NCI-H748 (cell line): ENCODE measurements around the gene MAMDC2.

Source experiments
- DNase-seq: peaks from one replicate; lab custom pipeline; 2025; ENCODE audit not compliant: unreplicated experiment; lab: John Stamatoyannopoulos, UW

Gene MAMDC2, protein sequence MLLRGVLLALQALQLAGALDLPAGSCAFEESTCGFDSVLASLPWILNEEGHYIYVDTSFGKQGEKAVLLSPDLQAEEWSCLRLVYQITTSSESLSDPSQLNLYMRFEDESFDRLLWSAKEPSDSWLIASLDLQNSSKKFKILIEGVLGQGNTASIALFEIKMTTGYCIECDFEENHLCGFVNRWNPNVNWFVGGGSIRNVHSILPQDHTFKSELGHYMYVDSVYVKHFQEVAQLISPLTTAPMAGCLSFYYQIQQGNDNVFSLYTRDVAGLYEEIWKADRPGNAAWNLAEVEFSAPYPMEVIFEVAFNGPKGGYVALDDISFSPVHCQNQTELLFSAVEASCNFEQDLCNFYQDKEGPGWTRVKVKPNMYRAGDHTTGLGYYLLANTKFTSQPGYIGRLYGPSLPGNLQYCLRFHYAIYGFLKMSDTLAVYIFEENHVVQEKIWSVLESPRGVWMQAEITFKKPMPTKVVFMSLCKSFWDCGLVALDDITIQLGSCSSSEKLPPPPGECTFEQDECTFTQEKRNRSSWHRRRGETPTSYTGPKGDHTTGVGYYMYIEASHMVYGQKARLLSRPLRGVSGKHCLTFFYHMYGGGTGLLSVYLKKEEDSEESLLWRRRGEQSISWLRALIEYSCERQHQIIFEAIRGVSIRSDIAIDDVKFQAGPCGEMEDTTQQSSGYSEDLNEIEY

DNA sequence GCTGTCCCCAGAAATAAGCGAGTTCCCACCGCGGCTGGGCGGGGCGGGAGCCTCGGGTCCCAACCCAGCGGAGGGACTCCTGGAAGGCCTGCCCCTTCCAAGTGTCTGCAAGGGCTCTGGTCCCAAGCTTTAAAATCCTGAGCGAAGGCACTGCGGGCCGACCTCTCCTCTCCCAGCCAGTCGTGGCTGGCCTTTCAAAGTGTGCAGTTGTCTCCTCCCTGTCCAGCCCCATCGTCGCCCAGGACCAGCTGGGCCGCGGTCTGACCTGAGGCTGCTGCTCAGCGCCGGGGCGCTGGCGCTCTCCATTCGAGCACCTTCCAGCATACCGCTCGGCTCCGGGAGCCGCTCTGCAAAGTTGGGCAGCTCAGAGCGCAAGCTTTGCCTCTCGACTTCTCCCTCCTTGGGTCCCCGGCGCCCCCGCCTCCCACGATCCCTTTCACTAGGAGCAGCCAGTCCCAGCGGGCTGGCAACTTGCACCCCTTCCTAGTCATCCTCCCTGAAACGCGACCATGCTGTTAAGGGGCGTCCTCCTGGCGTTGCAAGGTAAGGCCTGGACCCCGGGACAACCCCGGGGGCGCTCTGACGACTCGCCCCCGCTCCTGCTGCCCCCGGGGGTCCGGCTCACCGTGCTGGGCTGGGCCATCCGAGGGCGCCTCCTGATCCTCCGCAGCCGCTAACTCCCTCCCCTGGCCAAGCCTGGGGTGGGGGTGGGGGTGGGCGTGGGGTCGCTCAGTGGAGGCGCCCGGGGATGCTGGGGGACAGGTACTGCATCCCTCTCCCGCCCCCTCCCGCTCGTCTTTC lies at the start of gene MAMDC2:
MAMDC2 (plus strand) TSS at position 160 of the 801 bp plus-strand sequence; CDS start at position 510, 350 bp downstream.
- no peak for DNase-seq

DNA sequence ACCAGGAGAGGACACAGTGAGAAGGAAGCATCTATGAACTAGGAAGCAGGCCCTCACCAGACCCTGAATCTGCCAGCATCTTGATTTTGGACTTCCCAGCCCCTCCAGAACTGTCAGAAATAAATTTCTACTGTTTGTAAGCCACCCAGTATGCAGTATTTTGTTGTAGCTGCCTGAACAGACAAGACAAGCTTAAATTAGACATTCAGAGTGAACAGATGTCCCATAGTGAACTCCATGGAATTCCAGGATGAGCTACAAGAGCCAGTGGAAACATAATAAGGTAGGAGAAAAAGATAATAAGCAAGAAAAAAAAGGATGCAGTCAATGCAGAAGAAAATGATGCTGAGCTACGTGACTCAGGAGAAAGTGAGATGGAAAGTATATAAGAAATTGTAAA lies 47.8 kb upstream of the MAMDC2 start:
- no peak for DNase-seq

DNA sequence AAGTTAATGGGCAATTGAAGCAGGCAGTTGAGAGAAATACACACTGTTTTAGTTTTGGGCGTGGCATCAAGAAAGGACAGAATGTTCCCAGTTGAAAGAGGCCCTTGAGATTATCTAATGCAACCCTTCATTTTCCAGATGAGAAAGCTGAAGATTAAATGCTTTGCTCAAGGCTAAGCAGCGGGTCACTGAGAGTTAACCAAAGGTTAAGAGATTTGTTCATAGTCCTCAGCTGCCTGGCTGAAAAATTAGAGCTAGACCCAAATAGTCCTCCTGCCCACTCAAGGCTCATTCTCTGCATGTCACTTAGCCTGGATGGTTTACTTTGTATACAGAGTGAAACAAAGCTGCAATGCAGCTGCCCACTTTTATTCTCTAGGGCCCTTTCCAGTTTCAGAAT lies 46.7 kb upstream of the MAMDC2 start:
- DNase-seq = peak; percentile 82

DNA sequence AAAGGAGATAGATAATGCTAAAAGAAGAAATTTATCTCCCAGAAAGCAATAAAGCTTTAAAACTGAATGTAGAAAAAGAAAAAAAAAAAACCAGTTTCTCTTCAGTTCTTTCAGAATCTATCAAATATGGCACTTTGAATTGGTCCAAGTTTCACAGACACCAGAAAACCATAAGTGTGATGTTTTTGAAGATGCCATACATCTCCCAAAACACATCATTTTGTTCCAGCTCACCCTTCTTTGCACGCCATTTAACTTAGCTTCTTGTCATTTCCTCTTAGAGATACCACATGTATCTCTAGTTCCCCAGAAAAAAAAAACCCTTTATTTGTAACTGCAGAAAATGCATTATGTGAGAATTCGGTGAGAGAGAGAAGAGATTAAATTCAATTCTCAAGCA lies 46.1 kb upstream of the MAMDC2 start:
- no peak for DNase-seq

DNA sequence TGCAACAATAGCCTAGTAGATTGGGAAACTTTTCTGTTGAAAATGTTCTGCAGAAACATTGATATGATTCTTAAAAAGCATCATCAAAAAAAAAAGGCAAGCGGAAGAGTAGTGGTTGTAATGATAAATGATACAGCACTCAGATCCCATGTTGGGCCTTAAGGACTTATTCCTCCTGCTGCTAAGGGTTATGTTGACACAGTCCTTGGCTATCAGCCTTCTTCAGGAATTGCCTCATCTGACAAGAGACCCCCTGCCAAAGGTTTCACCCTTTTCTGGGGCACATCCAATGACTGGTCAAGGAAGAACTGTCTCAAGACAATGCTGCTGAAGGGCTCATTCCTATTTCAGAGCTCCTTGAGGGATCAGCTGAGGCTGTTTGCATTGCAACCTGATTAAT lies 44.3 kb upstream of the MAMDC2 start:
- DNase-seq = no peak

DNA sequence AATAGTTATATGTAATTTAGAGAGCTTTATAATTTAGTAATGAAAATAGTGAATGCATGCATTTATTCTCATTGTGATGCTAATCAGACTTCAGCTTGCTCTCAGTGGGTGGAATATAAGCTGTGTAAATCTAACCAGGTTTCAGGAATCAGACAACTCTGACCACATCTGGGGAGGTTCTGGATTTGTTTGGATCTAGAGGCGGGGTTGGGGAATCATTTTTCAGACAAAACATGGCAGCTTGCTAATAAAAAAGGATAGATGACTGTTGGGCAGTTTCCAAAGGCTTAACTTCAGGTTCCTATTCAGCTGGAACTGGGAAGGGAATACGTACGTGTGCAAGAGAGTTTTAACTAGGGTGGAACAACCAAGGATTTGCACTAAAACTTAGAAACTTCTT lies 43.2 kb upstream of the MAMDC2 start:
- DNase-seq = no peak

DNA sequence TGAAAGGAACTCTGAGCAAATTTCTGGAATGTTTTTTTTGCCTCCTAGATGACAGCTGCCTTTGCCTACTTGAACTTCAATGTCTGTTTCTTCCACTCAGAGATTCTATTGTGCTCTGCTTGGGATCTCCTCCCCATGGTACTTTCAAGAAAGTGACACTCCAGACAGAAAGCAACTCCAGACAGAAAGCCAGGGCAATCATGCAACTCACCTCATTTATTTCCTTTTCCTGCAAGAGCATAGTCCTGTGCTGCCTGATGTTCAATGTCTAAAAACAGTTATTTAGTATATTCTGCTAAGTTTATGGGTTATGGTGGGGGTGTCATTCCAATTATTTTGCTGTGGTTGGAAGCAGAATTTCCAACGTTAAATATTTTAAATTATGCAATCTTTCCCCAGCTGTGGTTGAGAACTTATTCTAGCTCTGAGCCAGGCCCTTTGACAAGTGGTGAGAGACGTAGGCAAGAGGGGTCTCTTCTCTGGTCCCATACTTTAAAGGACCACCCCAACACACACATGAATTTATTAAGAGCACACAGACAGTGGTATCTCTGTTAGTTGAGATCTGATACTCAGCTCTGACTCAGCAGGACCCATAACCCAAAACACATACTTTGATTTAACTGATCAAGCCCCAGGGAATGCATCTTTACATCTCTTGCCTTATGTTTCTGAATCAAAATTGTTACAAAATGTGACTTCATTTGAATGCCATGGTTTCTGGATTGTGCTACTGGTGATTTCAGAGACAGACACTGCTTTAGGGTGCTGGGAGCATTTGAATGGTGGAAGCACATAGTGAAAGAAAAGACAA lies 39.5 kb upstream of the MAMDC2 start:
- no peak for DNase-seq

DNA sequence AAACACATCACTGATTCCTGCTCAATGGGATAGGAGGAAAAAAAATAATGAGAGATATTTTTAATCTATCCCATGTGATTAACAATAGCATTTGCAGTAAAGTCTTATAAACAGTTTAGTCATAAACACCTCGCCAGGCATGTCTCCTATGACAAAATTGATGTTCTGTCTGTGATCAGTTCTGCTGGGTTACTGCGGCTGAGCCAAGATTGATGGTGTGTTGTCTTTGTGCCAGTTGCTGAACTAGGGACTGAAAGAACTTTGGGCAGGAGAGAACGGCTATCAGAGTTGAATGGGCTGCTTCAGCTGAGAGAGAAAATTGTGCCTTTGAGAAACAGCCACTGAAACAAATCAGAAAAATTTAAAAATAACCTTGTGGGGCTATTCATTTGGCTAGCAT lies 37.3 kb upstream of the MAMDC2 start:
- no peak for DNase-seq

DNA sequence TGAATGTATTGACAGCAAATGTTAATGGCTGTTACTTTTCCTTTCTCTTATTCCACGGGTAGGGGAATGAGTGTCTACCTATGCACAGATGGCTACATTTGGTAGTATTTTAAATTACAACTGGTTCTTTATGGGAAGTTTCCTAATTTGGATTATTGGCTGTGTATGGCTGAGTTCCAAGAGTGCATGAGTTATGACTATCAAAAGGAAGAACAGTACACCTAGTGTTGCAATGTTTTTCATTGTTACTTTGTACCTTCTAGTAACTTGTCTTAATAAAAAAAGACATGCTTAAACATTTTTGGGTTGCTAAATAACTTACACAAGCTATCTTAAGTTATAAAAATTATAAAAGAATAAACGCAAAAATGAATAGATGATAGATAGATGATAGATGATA lies 35.8 kb upstream of the MAMDC2 start:
- DNase-seq = no peak

DNA sequence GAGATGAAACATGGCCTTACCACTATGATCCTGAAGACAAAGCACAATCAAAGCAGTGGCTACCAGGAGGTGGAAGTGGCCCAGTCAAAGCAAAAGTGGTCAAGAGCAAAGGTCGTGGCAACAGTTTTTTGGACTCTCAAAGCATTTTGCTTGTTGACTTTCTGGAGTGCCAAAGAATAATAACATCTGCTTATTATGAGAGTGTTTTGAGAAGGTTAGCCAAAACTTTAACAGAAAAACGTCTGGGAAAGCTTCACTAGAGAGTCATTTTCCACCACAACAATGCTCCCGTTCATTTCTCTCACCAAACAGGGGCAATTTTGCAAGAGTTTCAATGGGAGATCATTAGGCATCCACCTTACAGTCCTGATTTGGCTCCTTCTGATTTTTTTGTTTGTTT lies 33.6 kb upstream of the MAMDC2 start:
- DNase-seq = no peak

DNA sequence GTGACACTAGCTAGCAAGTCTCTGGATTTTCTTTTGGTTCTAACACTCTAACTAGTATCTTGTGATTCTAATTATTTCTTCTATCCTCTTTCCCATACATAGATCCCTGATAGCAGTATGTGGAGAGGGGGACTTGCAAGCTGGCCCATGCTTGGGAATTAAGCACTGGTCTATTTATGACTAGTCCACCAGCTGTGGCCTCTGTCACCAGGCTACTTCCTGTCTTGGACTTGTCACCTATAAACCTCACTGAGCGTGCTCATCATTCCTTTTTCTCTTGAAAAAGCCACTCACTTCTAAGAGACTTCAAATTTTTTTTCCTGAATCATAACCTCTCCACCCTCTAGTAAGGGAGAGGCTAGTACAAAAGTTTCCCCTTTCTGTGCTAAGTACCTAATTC lies 32.3 kb upstream of the MAMDC2 start:
- no peak for DNase-seq

DNA sequence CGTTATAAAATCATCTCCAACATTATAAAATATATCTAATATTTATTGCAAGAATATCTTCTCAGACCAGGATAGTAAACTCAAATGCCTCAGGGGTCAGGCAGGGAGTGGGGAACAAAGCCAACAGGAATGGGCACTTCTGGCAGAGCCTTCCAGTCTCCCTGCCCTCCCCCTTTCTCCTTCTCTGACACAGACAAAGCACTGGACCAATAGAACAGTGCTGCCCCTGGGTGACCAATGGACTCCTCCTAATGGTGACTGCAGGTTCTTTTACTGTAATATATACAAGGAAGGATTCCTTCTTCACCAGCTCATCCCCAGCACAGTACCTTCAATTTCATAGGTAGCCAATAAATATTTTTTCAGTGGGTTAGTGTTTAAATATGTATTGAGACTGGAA lies 31.1 kb upstream of the MAMDC2 start:
- DNase-seq = no peak

DNA sequence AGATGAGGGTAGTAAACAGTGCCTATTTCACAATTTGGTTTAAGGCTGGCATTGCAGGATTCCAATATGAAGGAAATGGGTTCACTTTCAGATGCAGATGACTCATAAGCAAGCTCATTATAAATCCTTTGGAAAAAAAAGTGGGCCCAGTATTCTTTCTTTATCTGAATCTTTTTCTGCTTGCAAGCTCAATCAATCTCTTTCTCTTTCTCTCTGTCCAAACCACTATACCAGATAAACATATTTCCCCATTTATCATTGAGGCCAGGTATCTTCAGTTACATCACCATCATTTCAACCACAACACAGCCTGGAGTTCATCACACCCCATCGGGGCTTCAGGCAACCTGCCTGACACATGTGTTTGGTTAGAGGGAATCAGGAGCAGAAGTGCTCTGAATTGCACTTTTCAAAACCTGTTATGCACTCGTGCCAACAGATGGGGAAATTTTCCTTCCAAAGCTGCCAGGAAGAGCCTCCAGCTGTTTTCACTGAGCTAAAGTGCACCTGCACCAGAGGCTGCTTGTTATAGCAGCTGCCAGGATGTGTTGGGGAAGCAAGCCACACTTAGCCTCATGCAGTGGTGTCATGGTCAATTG lies 30.0 kb upstream of the MAMDC2 start:
- DNase-seq = peak; percentile 69

DNA sequence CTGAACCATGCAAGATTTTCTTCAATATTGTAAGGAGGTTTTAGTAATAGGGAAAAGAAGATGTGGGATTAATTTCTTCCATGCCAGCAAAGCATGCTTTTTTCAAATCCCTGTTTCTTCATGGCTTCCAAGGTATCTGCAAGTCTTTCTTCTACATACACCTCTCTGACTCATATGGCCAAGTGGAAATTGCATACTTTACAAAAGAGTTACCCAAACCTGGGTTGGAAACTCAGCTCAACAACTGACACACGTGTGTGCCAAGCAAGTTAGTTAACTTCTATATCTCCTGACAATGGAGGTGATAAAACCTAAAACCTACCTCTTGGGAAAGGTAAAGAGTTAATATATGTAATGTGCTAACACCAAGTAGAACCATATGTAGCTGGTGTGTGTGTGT lies 28.5 kb upstream of the MAMDC2 start:
- DNase-seq = no peak

DNA sequence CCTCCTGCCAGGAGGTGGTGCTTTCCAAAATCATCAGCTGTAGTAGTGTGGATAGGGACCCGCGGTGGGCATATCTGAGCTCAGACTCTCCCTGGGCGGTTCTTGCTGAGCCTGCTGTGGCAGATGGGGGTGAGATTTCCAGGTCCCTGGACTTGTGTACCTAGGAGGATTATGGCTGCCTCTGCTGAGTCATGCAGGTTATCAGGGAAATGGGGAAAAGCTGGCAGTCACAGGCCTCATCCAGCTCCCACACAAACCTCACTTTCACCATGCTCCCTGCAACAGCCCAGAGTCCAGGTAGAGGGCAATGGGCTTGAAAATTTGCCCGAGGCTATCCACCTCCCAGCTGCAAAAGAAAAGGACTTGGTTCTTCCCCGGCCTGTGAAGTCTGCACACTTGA lies 23.4 kb upstream of the MAMDC2 start:
- peak; percentile 17 for DNase-seq

DNA sequence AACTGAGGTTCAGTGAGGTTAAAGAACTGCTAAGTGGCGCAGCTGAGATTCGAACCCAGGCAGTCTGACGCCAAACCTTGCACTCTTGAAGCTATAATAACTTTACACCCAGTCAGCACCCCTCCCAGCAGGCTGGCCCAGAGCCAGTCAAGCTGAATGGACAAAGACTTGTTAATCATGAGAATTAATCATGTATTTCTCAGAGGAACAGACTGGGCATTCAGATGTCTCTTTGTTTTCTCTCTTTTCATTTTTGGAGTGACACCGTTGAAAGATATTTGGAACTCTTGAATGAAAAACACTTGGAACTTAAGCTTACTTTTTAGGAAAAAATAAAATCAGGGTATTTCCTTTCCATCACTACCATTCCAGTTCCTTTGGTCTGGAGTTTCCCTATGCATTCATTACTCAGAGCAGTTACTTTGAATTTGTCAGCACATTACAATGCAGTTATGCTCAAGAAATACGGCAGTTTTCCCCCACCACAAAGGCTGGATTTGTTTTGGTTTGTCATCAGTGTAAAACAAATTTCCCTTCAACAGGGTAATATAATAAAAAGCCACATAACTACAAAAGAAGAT lies 22.6 kb upstream of the MAMDC2 start:
- DNase-seq = peak; percentile 10

DNA sequence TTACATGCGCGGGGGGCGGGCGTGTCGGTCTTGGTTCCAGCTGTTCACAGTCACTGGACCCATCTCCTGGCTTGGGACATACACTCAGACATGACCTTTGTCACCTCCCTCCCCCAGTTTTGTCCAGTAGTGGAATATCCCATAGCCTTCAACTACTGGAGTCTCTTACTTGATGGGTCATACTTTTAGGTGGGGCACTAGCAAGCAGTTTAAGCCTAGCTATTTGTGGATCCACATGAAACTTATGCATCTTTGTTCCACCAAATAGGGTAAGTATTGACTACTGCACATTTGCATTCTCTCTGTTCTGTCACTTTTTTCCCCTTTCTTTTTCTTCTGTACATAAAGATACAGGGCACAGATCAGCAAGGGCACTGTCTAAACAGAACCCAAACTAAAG lies 15.4 kb upstream of the MAMDC2 start:
- no peak for DNase-seq

DNA sequence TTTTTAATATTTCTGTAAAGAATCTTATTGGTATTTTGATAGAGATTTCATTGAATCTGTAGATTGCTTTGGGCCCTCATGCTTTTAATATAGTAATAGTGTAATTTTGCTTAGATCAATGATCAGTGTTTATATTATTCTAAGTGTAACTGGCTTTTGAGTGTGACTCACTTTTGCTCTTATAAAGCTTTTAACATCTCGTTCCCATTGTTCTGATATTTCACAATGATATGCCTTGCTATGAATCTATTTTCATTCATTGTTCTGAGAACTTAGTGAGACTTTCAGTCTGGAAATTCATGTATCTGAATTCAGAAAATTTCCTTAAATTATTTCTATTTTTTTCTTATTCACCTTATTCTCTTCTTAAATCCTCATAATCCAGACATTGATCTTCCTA lies 13.5 kb upstream of the MAMDC2 start:
- no peak for DNase-seq

DNA sequence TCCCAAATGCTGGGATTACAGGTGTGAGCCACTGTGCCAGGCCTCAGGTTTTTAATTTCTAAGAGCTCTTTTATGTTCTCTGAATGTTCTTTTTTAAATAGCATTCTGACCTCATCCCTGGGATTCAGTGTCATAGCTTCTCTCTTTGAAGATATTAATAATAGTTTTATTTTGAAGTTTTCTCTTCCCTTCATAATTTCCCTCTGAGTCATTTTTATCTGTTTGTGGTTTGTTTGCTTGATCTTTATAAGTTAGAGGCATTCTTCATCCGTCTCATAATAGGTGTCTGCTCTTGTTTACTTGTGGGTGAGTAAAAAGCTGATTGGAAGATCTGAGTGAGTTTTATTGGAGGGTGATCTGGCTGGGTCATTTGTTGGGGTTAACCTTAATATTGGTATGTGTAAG lies 12.5 kb upstream of the MAMDC2 start:
- DNase-seq = no peak

DNA sequence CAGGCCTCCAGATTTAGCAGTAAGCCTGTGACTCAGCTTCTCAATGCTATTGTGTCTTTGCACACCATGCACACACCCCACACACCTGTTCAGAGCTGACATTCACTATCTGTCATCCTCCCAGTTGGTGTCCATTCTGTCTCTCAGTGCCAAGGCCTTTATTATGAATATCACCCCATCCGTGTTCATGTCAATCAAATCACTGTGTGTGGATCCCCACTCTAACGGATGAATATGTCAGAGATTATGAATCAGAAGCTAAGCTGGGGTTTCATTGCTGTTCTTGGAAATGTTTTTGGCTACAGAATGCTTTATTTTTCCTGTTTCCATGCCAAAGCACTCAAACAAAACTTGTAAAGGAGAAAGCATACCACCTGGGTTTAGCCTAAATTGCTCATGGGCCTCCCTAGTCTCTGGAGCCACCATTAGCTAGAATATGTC lies 9.4 kb upstream of the MAMDC2 start:
- DNase-seq = peak; percentile 71
